ENCODE data around the gene CAMK4.

The CAMK4 gene

DNA sequence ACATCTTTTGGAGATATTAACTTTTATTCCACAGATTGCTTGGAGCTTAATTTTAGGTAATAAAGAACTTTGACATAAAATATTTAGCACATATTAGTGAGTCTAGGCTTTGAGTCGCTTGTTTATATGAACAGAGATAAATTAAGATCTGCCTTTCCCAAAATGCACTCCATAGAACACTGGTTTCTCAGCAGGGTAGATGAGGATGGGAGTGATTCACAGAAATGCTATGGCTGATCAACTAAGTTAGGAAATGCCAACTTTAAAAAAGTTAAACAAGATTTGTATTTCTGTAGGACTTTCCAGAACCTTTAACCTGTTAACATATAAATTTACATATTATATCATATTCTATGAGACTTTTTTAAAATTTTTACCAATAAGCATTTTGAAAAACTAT is 222.9 kb downstream of the CAMK4 start:
- DNase-seq, result no peak

DNA sequence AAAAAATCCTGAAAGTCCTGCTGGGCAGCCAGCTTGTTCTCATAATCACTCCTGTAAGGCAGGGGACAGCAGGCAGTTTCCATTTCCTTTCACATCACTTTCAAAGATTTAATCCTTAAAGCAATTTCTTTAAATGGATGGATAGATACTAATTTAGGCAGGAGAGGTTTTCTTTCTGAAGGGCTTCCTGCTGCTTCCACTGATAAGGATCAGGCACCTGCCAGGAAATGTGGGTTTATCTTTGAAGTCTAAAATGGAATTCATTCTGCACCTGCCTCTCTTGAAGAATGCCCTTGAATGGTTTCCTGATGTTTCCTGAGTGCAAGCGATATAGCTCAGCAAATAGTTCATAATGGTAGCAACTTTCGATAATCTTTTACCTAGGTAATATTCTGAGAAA is 223.6 kb downstream of the CAMK4 start:
- DNase-seq, result no peak

DNA sequence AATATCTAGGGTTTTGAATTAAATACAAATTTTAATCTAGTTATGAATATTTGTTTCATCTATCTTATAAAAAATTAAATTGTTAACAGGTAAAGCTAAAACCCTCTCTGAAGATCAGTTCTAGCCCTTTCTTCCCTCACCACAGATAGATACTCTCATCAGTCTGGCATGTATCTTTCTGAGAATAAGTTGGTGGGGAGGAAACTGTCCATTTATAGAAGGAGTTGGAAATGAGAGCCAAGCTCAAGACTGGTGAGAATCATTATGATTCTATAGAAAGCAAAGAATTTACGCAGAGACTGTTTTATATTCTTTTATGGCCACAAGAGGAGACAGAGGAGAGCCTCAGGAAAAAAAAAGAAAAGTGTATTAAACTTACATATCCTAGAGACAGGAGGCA is 229.1 kb downstream of the CAMK4 start:
- DNase-seq, result no peak

DNA sequence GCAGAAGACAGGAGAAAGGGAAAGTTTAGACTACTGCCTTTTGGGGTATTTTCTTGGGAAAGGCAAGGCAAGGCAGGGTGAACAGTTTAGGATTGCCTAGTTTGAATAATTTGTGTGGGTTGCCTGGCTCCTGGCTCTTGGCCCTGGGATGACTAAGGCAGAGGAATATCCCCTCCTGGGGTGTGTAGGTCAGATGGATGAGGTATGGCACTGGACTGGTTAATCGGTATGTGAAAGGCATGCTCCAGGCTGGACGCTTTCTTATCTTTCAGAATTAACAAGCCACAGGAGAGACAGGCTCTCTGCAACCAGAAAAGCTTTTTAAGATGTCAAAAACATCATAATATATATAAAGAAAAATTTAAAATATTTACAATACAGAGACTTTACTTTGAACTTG is 229.6 kb downstream of the CAMK4 start:
- DNase-seq, result no peak

DNA sequence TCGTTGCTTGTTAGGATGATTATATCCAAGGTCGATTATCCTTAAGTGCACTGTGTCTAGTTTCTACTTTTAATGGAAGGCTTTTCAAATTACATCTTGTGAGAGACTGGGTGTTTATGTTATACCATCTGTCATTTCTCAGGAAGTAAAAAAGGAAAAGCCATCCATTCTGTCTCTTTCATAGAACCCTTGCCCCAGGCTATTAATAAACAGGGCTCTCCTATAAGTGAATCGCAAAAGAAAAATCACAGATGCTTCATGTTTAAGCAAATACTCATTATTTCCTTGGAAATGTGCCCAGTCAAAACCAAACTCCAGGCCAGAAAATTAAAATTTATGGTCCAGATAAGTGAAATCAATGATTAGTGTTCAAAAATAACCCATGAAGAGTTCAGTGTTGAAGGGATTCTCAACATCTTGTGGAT is 230.0 kb downstream of the CAMK4 start:
- DNase-seq, result no peak

DNA sequence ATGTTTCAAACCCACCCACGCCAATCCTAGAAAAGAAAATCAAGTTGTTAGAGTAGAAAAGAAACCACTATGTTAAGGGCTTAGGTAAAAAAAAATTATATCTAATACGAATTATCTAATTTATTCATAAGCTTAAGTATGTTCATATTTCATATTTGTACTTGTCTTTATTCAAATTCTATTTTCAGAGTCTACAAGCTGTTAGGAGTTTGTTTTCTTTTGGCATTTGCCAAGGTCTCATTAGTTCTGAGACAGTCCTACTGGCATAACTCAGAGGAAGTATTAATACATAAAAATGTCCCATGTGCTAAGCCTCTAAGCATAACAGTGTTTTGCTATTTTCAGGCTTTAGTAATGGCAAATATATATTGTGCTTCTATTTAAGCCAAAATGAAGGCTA is 230.6 kb downstream of the CAMK4 start:
- DNase-seq, result no peak

DNA sequence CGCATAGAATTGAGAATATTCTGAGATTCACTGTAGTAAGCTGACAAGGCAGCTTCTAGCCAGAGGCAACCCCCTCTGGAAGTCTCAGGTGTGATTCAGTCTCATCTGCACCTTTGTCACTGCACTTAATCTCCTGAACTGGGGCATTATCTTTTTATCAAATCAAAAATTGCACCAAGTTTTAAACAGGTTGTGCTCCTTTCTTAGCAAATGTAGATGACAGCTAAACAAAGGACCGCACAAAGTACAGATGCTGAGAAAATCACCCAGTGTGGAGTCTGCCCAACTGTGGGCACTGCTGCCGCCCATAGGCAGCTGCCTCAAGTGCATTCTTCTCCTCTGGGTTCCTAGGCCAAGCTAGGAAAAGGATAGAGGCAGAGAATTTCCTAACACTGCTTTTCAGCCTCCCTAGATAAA is 237.1 kb downstream of the CAMK4 start:
- DNase-seq, result no peak

DNA sequence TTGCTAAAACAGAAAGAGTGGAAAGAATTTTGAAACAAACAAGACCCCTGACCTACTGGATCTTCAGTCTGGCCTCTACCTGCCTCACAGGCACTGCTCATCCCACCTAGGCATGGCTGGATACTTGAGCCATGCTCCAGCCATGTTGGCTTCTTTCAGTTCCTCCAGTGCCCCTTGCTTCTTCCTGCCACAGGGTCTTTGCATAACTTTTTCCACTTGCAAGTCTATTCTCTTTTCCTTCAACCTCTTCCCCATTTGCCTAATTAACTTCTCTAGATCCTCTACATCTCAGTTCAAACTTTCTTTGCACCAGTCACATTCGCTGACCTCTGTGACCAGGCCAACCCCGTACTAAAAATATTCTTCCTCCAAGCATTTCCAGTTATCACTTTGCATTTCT is 237.8 kb downstream of the CAMK4 start:
- DNase-seq, result no peak

DNA sequence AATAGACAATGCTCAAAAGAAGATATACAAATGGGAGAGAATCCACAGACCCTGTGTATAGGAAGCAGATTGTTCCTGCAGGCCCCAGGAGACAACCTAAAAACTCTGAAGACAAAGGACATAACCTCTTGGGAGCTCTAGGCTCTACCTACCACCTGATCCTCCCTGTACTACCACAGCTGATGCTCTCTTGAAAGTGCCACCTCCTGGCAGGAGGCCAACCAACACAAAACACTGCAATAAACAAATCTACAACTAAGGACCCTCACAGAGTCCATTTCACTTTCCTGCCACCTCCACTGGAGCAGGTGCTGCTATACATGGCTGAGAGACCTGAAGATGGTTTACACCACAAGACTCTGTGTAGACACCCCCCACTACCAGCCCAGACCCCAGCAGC is 239.1 kb downstream of the CAMK4 start:
- DNase-seq, result no peak

DNA sequence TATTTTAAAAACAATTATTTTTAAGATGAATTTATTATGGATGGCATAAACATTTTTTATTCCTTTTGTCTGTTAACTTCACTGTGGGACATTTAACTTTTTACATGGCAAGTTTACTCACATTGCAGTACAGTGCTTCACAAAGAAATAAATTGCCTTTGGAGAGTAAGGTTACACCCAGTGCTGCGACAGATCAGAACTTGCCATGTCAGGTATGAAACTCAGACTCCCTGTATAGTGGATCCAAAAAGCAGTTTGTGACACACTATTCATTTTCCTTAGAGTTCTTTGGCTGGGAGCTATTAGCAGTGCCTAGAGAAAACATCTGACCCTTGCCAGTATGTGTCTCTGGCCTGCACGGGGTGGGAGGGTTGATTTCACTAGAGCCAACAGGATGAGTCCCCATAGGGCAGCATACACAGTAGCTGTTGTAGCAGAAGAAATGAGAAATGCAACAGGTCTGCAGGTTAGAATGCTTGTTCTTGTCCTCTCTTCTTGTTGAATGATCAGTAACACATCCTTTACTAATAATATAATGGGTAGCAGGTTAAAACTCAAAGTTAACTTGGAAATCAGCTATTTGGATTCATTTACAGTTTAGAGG is 245.2 kb downstream of the CAMK4 start:
- DNase-seq, result no peak

DNA sequence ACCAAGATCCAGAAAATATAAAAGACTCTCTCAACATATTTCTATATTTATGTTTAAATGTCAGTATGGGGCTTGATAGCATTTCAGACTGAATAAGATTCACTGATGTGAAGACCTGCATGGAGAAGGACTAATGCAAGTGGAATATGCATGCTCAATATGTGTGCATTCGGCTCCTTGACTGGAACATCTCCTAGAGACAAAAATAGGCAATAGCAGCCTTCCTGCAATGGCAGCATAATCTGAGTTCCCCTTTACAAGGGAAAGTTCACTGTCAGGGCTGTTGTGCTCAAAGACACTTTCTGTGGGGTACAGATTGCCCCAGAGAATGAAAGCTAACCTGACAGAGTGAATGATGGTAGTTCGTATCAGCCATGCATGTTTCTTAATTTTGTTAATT is 245.7 kb downstream of the CAMK4 start:
- DNase-seq, result no peak

DNA sequence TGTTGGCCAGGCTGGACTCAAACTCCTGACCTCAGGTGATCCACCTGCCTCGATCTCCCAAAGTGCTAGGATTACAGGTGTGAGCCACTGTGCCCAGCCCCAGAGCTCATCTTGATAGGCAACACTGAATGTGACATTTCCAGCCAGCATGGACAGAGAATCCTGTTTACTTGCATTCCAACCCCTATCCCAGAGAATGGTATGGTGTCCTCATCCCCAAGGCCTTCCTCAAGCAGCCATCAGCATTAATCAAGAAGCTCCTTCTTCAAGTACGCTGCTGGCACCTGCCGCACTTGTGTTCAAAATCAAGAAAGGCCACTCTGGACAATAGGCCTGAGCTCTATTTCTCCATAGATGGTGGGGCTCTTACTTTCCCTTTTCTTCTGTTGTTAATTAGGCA is 247.9 kb downstream of the CAMK4 start:
- DNase-seq, result no peak

DNA sequence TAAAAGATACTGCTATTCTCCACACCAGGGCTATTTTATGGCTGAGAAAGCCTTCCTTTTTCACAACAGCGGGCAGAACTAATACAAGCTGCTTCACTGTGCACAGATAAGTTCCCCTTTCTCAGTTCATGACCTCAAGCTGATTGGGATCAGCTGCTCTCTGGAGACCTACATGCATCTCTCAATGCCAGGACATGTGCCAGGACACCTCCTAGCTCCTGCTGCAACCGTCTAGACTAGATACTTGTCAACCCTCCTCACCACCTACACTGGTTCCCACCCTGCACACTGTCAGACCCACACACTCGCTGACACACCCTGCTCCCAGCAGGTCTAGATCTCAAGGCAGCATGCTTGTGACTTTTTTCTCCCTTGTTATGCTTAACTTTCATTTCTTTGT is 248.4 kb downstream of the CAMK4 start:
- no peak for DNase-seq

DNA sequence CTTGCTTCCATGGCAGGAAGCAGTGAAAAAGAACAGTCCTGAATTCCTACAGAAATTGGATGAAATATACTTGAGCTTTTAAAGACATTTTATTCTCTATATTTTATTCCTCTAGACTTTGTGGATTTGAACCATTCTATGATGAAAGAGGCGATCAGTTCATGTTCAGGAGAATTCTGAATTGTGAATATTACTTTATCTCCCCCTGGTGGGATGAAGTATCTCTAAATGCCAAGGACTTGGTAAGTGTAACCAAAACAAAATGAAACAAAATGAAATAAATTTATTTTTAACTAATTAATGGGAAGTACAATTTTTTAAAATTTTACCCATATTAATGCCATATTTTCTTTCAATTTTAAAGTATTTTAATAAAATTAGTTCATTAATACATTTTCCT is 254.1 kb downstream of the CAMK4 start:
- DNase-seq, result no peak

DNA sequence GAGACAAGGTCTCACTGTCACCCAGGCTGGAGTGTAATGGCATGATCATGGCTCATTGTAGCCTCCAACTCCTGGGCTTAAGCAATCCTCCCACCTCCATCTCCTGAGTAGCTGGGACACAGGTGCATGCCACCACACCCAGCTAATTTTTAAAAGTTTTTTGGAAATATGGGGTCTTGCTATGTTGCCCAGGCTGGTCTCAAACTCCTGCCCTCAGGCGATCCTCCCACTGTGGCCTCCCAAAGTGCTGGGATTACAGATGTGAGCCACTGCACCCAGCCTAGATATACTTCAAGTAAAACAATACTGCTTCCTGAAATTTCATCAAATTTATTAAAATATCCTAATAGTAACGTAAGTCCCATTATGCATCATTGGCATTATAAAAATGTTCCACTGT is 254.7 kb downstream of the CAMK4 start:
- no peak for DNase-seq

DNA sequence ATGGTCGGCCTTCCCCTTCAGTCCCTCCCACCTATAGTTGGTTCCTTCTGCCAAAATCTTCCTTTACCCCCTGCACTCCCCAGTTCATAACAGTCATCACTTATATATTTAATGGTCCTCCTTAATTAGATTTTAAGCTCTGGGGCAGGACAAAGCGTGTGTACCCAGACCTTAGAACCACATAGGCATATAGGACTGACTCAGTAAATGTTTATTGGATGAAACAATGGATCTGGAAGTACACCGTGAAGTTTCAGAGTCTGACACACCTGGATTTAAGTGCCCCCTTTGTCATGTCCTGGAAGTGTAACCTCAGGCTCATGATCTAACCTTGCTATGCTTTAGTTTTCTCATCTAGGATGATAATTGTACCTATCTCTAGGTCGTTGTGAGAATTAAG is 256.2 kb downstream of the CAMK4 start:
- DNase-seq, result no peak

DNA sequence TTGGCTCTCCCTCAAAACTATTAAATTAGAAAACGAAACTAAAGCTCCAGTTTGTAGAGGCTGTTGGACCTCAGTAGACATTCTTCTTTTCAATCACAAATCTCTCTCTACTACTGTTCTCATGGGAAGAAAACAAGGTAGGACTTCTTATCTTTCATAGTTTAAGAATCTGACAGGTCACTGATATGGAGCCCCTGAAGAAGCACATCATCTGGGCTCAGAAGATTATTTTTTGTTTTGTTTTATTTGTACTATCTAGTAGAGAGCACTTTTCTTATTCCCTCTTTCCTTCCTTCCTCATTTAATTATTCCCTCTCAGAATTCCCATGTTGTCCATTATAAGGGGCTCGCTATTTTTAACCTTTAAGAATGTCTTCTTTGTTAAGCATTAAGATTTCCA is 261.9 kb downstream of the CAMK4 start:
- no peak for DNase-seq

DNA sequence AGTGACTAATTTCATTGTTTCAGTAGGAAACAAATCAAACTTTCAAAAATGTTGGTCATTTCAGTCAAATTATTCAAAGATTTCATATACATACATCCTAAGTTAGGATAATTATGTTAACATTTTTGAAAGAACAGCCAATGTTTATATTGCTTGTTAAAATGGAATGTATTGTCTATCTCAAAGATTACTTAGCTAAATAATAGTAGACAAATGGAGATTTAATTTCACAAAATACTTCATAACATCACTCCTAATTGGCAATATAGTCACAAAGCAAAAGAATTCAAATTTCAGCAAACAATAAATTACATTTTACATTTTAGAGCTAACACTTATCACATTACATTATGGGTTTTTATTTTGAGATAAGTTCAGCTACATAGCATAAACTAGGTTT is 262.7 kb downstream of the CAMK4 start:
- DNase-seq, result no peak

DNA sequence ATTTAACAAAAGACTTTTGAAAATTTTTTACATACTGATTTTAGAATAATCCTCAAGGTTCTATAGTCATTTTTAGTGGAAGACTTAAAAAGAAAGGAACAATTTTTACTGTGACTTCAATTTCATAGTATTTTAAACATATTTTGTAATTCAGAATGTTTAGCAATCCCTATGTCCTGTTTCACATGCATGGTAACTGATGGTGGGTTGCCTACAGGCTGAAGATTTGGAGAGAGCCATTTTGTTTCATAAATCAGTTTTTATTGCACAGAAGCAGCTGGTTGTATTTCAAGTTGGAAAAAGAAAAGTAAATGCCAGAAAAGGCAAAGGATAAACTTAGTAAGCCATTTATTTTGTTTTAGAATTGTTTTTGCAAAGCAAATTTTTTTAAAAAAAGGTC is 264.2 kb downstream of the CAMK4 start:
- no peak for DNase-seq

DNA sequence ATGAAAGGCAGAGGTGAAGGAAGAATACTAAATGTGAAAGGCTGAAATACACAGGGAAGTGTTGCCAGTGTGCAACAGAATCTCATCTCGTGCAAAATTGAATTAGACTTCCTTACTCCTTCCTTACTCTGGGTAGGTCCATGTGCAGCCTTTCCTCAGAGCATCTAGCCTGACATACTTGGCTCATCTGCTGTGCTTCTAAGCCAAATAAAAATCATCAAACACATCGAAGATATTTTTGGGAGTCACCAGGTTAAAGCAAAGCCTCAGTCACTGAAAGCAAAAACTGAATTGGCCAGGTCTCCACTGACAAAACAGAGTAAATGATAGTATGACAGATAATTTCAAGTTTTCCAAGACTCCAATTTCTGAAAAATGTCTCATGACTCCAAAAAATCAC is 268.8 kb downstream of the CAMK4 start:
- no peak for DNase-seq

DNA sequence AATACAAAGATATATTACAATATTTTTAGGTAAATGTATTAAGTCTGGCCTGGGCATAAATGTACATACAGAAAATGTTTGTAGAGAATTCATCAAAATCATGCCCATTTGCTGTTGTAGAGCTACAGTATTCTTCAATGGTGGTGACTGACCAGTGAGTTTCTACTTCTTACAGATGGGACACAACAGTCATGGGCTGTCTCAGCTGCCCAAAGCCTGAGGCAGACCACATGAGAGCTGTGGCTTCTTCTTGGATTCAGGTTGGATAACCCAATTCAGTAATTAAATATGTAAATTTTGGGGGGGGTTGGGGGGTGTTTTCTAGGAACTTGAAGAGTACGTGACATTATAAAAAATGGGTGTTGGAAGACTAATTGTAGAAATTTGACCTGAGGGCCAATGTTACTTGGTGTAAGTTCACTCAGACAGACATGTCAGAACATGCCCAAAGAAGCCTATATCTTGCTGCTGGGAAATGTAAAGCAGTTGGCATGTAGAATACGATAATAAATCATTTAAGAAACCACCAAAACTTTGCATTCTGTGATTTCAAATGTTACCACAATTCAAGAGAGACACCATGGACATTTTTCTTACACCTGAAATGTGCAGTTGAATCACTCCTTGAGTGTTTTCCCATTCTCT is 270.3 kb downstream of the CAMK4 start:
- no peak for DNase-seq

DNA sequence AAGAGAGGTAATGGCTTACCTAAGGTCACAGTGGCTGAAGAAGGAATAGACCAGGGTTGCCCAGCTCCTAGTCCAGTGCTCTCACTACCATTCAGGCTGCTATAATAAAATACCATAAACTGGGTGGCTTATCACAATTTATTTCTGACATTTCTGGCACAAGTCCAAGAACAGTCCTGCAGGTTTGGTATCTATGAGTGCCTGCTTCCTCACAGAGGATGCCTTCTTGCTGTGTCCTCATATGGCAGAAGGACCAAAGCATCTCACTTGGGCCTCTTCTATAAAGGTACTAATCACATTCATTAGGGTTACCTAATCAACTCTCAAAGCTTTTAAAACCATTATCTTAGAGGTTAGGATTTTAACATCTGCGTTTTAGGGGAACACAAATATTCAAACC is 271.0 kb downstream of the CAMK4 start:
- DNase-seq, result no peak

DNA sequence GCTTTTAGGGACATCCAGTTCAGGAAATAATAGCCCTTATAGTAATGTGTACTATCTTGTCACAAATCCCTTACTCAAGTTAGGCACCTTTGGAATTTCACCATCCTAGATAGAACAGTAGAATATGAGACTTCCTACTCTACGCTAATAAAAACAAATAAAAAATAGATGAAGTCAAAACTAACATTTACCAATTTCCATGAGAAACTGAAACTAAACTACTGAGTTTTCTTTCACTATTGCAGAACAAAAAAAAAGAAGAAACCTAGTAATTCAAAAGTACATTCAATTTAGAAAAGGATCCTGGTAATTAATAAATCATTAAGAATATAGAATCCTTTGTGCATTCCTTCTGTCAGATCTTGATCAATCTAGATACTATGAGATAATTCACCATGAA is 274.2 kb downstream of the CAMK4 start:
- no peak for DNase-seq

DNA sequence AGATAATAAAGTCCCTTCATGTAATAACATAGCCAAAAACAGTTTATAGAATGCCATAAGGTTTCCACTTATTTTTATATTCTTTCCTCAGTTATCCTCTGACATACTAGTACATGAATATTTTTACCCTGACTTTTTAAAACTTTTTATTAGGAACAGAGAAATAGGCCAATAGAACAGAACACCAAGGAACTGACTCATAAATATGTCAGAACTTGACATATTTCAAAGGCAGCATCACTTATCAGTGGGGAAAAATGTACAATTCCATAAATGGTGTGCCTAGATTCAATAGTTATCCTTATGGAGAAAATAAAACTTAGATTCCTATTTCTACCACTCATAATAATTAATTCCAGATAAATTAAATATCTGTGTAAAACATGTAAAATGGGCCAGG is 278.8 kb downstream of the CAMK4 start:
- DNase-seq, result no peak

DNA sequence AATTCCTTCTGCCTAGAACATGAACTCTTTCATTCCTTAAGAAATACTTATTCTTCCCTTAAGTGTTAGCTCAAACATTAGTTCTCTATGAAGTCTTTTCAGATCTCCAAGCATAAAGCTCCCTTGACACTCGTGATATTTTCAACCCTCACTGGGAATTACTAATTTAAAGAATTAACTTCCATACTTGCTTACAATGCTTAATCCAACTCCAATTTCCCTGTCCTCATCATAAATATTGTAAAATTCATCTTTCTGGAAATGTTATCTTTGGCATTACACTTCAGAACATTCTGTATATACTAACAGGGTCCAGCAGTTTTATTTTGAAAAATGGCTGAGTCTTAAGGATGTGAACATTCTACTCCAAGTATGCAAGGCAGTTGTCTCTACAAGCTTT is 280.9 kb downstream of the CAMK4 start:
- DNase-seq, result no peak
